H9 (cell line): ENCODE measurements around the gene FOLR2. TPM values are rescaled to one million over a fixed set of nuclear protein-coding genes. Genes with fewer than 3 reads are reported as not detected.

ENCODE experiments used
- DNase-seq: peaks from one replicate; pipeline ENCODE4 v3.0.0-alpha.2; 2017
- H2AFZ ChIP-seq: one replicate; pipeline ENCODE4 v1.6.1; 2013; ENCODE audit warnings: mild to moderate bottlenecking, low read length, control low read depth, moderate library complexity
- H2AK5ac ChIP-seq: 2 replicates; pipeline ENCODE4 v1.6.1; 2013; ENCODE audit warnings: low read length, control low read depth, mixed read lengths; ENCODE audit not compliant: insufficient read length
- H2BK120ac ChIP-seq: one replicate; pipeline ENCODE4 v1.6.1; 2013; ENCODE audit warnings: low read depth, mild to moderate bottlenecking, low read length, control low read depth, inconsistent platforms; ENCODE audit not compliant: poor library complexity, severe bottlenecking
- H2BK12ac ChIP-seq: 2 replicates; pipeline ENCODE4 v1.6.1; 2013; ENCODE audit warnings: low read length, control low read depth, mixed read lengths, low read depth; ENCODE audit not compliant: insufficient read length
- H2BK15ac ChIP-seq: 2 replicates; pipeline ENCODE4 v1.6.1; 2013; ENCODE audit warnings: low read depth, low read length, control low read depth
- H2BK20ac ChIP-seq: one replicate; pipeline ENCODE4 v1.6.1; 2013; ENCODE audit warnings: low read depth, mild to moderate bottlenecking, low read length, control low read depth, inconsistent platforms; ENCODE audit not compliant: poor library complexity, severe bottlenecking
- H2BK5ac ChIP-seq: 2 replicates; pipeline ENCODE4 v1.6.1; 2013; ENCODE audit warnings: low read length, control low read depth, mixed read lengths; ENCODE audit not compliant: insufficient read length
- H3K14ac ChIP-seq: 2 replicates; pipeline ENCODE4 v1.6.1; 2013; ENCODE audit warnings: low read length, control low read depth; ENCODE audit not compliant: insufficient read depth
- H3K18ac ChIP-seq: 2 replicates; pipeline ENCODE4 v1.6.1; 2013; ENCODE audit warnings: low read depth, mild to moderate bottlenecking, mixed read lengths, low read length, control low read depth; ENCODE audit not compliant: insufficient read length
- H3K23ac ChIP-seq: 2 replicates; pipeline ENCODE4 v1.6.1; 2013; ENCODE audit warnings: low read length, control low read depth, mixed read lengths, low read depth; ENCODE audit not compliant: insufficient read length
- H3K23me2 ChIP-seq: 2 replicates; pipeline ENCODE4 v1.6.1; 2013; ENCODE audit warnings: low read depth, mild to moderate bottlenecking, mixed read lengths, low read length, control low read depth; ENCODE audit not compliant: insufficient read length, poor library complexity, severe bottlenecking
- H3K27ac ChIP-seq: 2 replicates; pipeline ENCODE4 v1.5.1; 2013; ENCODE audit warnings: low read length, control low read depth, mixed read lengths, low read depth; ENCODE audit not compliant: insufficient read length
- H3K27me3 ChIP-seq: 2 replicates; pipeline ENCODE4 v1.6.1; 2013; ENCODE audit warnings: low read length, control low read depth, inconsistent platforms; ENCODE audit not compliant: insufficient read depth
- H3K4ac ChIP-seq: 2 replicates; pipeline ENCODE4 v1.6.1; 2013; ENCODE audit warnings: low read depth, mild to moderate bottlenecking, control low read depth, inconsistent platforms, low read length, moderate library complexity
- H3K4me1 ChIP-seq: 2 replicates; pipeline ENCODE4 v1.6.1; 2013; ENCODE audit warnings: low read length, control low read depth, inconsistent platforms; ENCODE audit not compliant: insufficient read depth
- H3K4me2 ChIP-seq: 2 replicates; pipeline ENCODE4 v1.6.1; 2013; ENCODE audit warnings: low read length, control low read depth, mixed read lengths; ENCODE audit not compliant: insufficient read length, insufficient read depth
- H3K56ac ChIP-seq: 2 replicates; pipeline ENCODE4 v1.6.1; 2013; ENCODE audit warnings: low read depth, mild to moderate bottlenecking, mixed read lengths, low read length, control low read depth; ENCODE audit not compliant: insufficient read length
- H3K79me1 ChIP-seq: 2 replicates; pipeline ENCODE4 v1.6.1; 2013; ENCODE audit warnings: low read depth, mild to moderate bottlenecking, moderate library complexity, low read length, control low read depth, inconsistent platforms; ENCODE audit not compliant: insufficient read depth, poor library complexity, severe bottlenecking
- H3K79me2 ChIP-seq: 2 replicates; pipeline ENCODE4 v1.6.1; 2013; ENCODE audit warnings: low read length, control low read depth, inconsistent platforms; ENCODE audit not compliant: insufficient read depth
- H3K9ac ChIP-seq: 2 replicates; pipeline ENCODE4 v1.6.1; 2013; ENCODE audit warnings: low read length, control low read depth, mixed read lengths; ENCODE audit not compliant: insufficient read length; ENCODE audit errors: extremely low read depth
- H3K9me3 ChIP-seq: one replicate; pipeline ENCODE4 v1.6.1; 2013; ENCODE audit warnings: low read depth, low read length, inconsistent platforms; ENCODE audit not compliant: control insufficient read depth
- H3T11ph ChIP-seq: one replicate; pipeline ENCODE4 v1.6.1; 2013; ENCODE audit warnings: mild to moderate bottlenecking, low read length, control low read depth, inconsistent platforms
- H4K20me1 ChIP-seq: one replicate; pipeline ENCODE4 v1.6.1; 2013; ENCODE audit not compliant: control insufficient read depth, insufficient read length, insufficient read depth
- H4K5ac ChIP-seq: 2 replicates; pipeline ENCODE4 v1.6.1; 2013; ENCODE audit warnings: low read depth, mild to moderate bottlenecking, mixed read lengths, low read length, control low read depth; ENCODE audit not compliant: insufficient read length
- H4K8ac ChIP-seq: replicated peaks from 2 replicates; pipeline ENCODE4 v1.6.1; 2013; ENCODE audit warnings: low read length, control low read depth, mixed read lengths, low read depth; ENCODE audit not compliant: insufficient read length
- H4K91ac ChIP-seq: 2 replicates; pipeline ENCODE4 v1.6.1; 2013; ENCODE audit warnings: low read depth, mild to moderate bottlenecking, moderate library complexity, mixed read lengths, low read length, control low read depth; ENCODE audit not compliant: insufficient read length
- H3K27ac Mint-ChIP-seq, 3 experiments: 2 replicates in 2 of 3; 3 replicates in 1 of 3; pipeline ENCODE4 v1.8.0; 2020 to 2021; ENCODE audit warnings: mixed read lengths in 3 of 3, mild to moderate bottlenecking in 1 of 3, moderate library complexity in 1 of 3
- H3K27me3 Mint-ChIP-seq: 2 replicates; pipeline ENCODE4 v1.8.0; 2021; ENCODE audit warnings: low read depth, mild to moderate bottlenecking, moderate library complexity, mixed read lengths
- H3K36me3 Mint-ChIP-seq, 3 experiments: 2 replicates in 2 of 3; 3 replicates in 1 of 3; pipeline ENCODE4 v1.8.0; 2020 to 2021; ENCODE audit warnings: low read depth in 3 of 3, mixed read lengths in 3 of 3; ENCODE audit not compliant: insufficient read depth in 1 of 3
- H3K4me1 Mint-ChIP-seq, 2 experiments: 2 replicates each; pipeline ENCODE4 v1.8.0; 2020; ENCODE audit warnings: mixed read lengths in 2 of 2
- H3K4me3 Mint-ChIP-seq, 2 experiments: 2 replicates in 1 of 2; 3 replicates in 1 of 2; pipeline ENCODE4 v1.8.0; 2020 to 2021; ENCODE audit warnings: mild to moderate bottlenecking in 2 of 2, mixed read lengths in 2 of 2, moderate library complexity in 1 of 2
- H3K9me3 Mint-ChIP-seq, 2 experiments: 2 replicates in 1 of 2; 3 replicates in 1 of 2; pipeline ENCODE4 v1.8.0; 2020; ENCODE audit warnings: mild to moderate bottlenecking in 2 of 2, mixed read lengths in 2 of 2, moderate library complexity in 1 of 2
- CTCF ChIP-seq: fragments of 200-600 bp; sonication (generic); conservative IDR thresholded peaks from 3 replicates; pipeline ENCODE4 v1.8.0; 2021; ENCODE audit warnings: antibody characterized with exemption, mild to moderate bottlenecking
- WGBS: extraction: QIAGEN DNeasy Blood & Tissue Kit; methylation state at CpG from one replicate; pipeline ENCODE4 v1.1.7; 2013; ENCODE audit warnings: missing lambda C conversion rate, low lambda C conversion rate, mixed read lengths; ENCODE audit not compliant: insufficient read length; ENCODE audit errors: extremely low coverage; 5-methylcytosine and 5-hydroxymethylcytosine counted together
- total RNA-seq: library from RNA; stranded (reverse); gene quantifications from 2 replicates; pipeline ENCODE4 v1.2.1, GENCODE V29; 2021

The FOLR2 gene
- total RNA-seq, 1 experiment from 2014 or later, result not detected

- H4K91ac ChIP-seq, result no peak overlapping the region
- H4K8ac ChIP-seq, result no peak overlapping the region
- H2BK15ac ChIP-seq, result no peak overlapping the region
- no peak overlapping the region for H3K27ac ChIP-seq
- WGBS, result no CpG with 5 or more reads among the region's 6 CpGs
- Mint-ChIP-seq H3K9me3 (no peaks in the 10 kb centered on the region), H3K4me1 (peaks cover 0 to 7% of the 10 kb centered on the region in 2 experiments; a peak in 1 of 4 replicates), H3K27ac (no peak overlapping the region), H3K36me3 (no peaks in the 10 kb centered on the region), H3K27me3 (peaks cover 2% of the 10 kb centered on the region; the same call in 1 of the 2 replicates), H3K4me3 (no peak overlapping the region)
- H3K4me2 ChIP-seq, result no peak overlapping the region
- no peaks in the 10 kb centered on the region for H3K79me2 ChIP-seq
- DNase-seq, result no peak
- TF ChIP-seq CTCF, result no peak
- no peak overlapping the region for H2BK120ac ChIP-seq
- H3K56ac ChIP-seq, result no peak overlapping the region
- no peaks in the 10 kb centered on the region for H3K4me1 ChIP-seq
- H2BK20ac ChIP-seq, result no peak overlapping the region
- no peak overlapping the region for H3T11ph ChIP-seq
- no peak overlapping the region for H2AFZ ChIP-seq
- no peaks in the 10 kb centered on the region for H3K27me3 ChIP-seq
- H2BK5ac ChIP-seq, result no peak overlapping the region
- no peak overlapping the region for H4K5ac ChIP-seq
- H4K20me1 ChIP-seq, result no peaks in the 10 kb centered on the region
- H3K23ac ChIP-seq, result no peak overlapping the region
- no peak overlapping the region for H3K14ac ChIP-seq
- H3K23me2 ChIP-seq, result no peaks in the 10 kb centered on the region
- no peak overlapping the region for H3K9ac ChIP-seq
- H3K79me1 ChIP-seq, result no peaks in the 10 kb centered on the region
- no peak overlapping the region for H2AK5ac ChIP-seq
- no peak overlapping the region for H3K4ac ChIP-seq
- H2BK12ac ChIP-seq, result no peak overlapping the region
- no peak overlapping the region for H3K18ac ChIP-seq
- H3K9me3 ChIP-seq, result no peaks in the 10 kb centered on the region
Observed at GRCh38 chr11:72202571-72202970, 14.0 kb upstream of the FOLR2 start.
